ENCODE data around the gene GALT.

- TF ChIP-seq CTCF (conservative IDR thresholded peaks at IDR 0.05; ENCODE audit: low read depth in 2 of 2), result no peak
- TF ChIP-seq REST (IDR thresholded peaks at IDR 0.05; ENCODE audit: unreplicated experiment), result no peak
- TF ChIP-seq ETS1 (IDR thresholded peaks at IDR 0.05), result no peak
- TF ChIP-seq NANOG (IDR thresholded peaks at IDR 0.05; ENCODE audit: borderline replicate concordance), result no peak
- no peak for TF ChIP-seq EZH2phosphoT487 (IDR thresholded peaks at IDR 0.05; ENCODE audit: unreplicated experiment)
- TF ChIP-seq EZH2 (IDR thresholded peaks at IDR 0.05; ENCODE audit: low read depth, unreplicated experiment), result no peak
- no peak for TF ChIP-seq POLR2AphosphoS5 (IDR thresholded peaks at IDR 0.05; ENCODE audit: low read depth)
- no peak for TF ChIP-seq STAT1 (IDR thresholded peaks at IDR 0.05; ENCODE audit: unreplicated experiment)
- TF ChIP-seq CREB1 (CRISPR knock-in tag; IDR thresholded peaks at IDR 0.05; ENCODE audit: low read depth), result no peak
- no peak for TF ChIP-seq ZNF331 (CRISPR knock-in tag; IDR thresholded peaks at IDR 0.05; ENCODE audit: low read depth)
- TF ChIP-seq ZNF114 (CRISPR knock-in tag; IDR thresholded peaks at IDR 0.05), result no peak
- TF ChIP-seq JUNB (IDR thresholded peaks at IDR 0.05; ENCODE audit: unreplicated experiment), result no peak
Observed at GRCh38 chr9:34686732-34687131, 40.3 kb downstream of the GALT start.
